Medulla oblongata (tissue), 1 donor: ENCODE measurements around the gene NEU3.
"Not testable (repeated sequence)": the region's sequence is repeated elsewhere in the genome, so short reads cannot be mapped to it uniquely, and the experiment has no call there.

Experiments
- DNase-seq: peaks from one replicate; pipeline ENCODE4 v3.0.0-alpha.2; 2015; ENCODE audit errors: extremely low spot score

NEU3 gene

GRCh38 chr11:75029836-75030631, 41.3 kb downstream of the NEU3 start:
- DNase-seq = no peak

- no peak for DNase-seq
Measured at GRCh38 chr11:75031224-75031753, 42.6 kb downstream of the NEU3 start.

GRCh38 chr11:75031771-75032549, 43.2 kb downstream of the NEU3 start:
- peak; percentile 62 for DNase-seq

GRCh38 chr11:75032550-75032935, 43.8 kb downstream of the NEU3 start:
- DNase-seq = no peak

- DNase-seq = no peak
Measured at GRCh38 chr11:75033916-75034315, 45.2 kb downstream of the NEU3 start.

GRCh38 chr11:75035256-75035655, 46.5 kb downstream of the NEU3 start:
- no peak for DNase-seq

- DNase-seq = no peak
Measured at GRCh38 chr11:75035911-75036565, 47.3 kb downstream of the NEU3 start.

- no peak for DNase-seq
Measured at GRCh38 chr11:75040167-75040770, 51.5 kb downstream of the NEU3 start.

- no peak for DNase-seq
Measured at GRCh38 chr11:75041263-75041662, 52.5 kb downstream of the NEU3 start.

- DNase-seq = not testable (repeated sequence)
Measured at GRCh38 chr11:75041821-75042220, 53.1 kb downstream of the NEU3 start.

GRCh38 chr11:75044381-75045170, 55.8 kb downstream of the NEU3 start:
- not testable (repeated sequence) for DNase-seq

GRCh38 chr11:75046668-75047067, 57.9 kb downstream of the NEU3 start:
- DNase-seq = not testable (repeated sequence)

- no peak for DNase-seq
Measured at GRCh38 chr11:75047191-75047590, 58.5 kb downstream of the NEU3 start.

GRCh38 chr11:75049501-75050266, 61.0 kb downstream of the NEU3 start:
- DNase-seq = not testable (repeated sequence)

- no peak for DNase-seq
Measured at GRCh38 chr11:75050516-75050915, 61.8 kb downstream of the NEU3 start.

- no peak for DNase-seq
Measured at GRCh38 chr11:75051043-75051442, 62.3 kb downstream of the NEU3 start.

GRCh38 chr11:75052457-75052856, 63.7 kb downstream of the NEU3 start:
- no peak for DNase-seq

- DNase-seq = no peak
Measured at GRCh38 chr11:75055511-75055910, 66.8 kb downstream of the NEU3 start.

GRCh38 chr11:75056814-75057213, 68.1 kb downstream of the NEU3 start:
- DNase-seq = no peak

- DNase-seq = no peak
Measured at GRCh38 chr11:75059299-75059698, 70.6 kb downstream of the NEU3 start.
